ENCODE measurements around the gene PHEX.

Gene PHEX

DNA sequence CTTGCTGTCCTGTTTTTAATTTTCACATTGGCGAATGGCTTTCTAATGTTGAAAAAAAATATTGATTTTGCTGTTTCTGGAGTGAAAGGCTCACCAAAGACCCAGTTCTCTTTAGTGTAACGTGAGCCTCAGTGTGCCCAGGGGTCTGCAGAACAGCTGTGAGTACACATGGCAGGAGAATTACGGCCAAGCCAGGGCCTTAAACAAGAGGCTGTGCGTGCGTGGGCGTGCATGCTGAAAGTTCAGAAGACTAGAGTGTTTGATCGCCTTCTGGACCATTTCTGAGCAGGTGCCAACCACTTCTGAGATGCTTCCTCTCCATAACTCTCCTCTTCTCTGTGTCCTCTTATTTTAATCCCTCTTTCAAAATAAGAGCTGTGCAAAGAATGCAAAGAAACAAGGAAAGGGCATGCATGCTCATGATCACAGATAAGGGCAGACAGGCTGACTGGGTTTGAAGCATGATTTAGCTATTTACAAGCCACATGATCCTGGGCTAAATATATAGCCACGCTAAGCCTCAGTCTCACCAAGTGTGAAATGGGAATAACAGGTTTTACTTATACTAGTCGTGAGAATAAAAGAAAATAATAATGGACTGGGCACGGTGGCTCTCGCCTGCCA is 9.9 kb downstream of the PHEX start:
- no peak for DNase-seq (ENCODE audit: low spot score)

DNA sequence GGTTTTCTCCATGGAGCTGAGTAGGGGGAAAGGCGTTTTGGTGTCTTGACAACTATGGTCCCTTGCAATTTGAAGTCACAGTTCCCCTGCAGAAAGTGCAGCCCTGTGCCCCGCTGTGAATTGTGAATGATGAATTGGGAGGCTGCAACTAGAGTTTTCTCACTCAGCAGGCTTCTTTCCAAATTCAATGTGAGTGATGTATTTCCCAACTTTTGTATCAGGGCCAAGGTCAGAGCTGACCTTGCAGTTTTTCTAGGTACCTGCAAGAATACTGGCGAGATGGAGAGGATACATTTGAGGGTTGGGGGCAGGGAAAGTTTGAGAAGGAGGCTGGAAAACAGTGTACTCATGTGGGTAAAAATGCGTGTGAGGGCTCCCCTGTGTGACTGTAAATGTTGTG is 11.7 kb downstream of the PHEX start:
- DNase-seq (ENCODE audit: low spot score) = no peak

DNA sequence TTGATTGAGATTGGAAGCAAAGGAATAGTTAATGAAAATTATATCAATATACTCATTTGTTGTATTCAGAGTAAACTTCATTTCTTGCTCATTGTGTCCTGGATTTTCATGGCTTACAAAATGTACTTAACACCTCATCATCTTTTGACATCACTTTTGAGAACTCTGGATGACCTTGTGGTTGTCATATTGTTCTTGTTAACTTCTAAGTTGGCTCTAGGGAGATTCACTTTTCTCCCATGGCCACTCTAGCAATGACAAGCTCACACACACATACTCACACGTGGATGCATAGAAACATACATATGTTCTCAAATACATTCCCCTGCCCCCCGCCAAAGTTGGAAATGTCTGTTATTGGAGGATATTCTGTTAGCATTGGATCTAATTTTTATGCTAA is 15.3 kb downstream of the PHEX start:
- DNase-seq (ENCODE audit: low spot score) = no peak

DNA sequence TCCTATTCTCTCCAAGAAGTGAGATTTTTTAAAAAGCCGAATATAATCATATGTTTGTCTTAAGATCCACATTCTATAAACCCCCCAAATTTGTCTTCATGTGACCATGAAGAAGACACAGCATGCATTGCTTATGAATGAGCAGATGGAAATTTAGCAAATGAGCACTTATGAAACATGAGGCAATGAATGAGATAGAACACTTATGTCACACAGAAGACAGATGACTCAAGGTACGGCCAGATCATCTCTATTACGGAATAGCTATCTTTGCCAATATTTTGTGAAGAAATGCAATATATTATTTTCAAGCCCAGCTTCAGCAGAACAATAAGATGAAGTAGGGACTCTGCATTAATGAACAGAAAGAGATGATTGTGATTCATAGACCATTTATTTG is 21.4 kb downstream of the PHEX start:
- DNase-seq (ENCODE audit: low spot score) = no peak

DNA sequence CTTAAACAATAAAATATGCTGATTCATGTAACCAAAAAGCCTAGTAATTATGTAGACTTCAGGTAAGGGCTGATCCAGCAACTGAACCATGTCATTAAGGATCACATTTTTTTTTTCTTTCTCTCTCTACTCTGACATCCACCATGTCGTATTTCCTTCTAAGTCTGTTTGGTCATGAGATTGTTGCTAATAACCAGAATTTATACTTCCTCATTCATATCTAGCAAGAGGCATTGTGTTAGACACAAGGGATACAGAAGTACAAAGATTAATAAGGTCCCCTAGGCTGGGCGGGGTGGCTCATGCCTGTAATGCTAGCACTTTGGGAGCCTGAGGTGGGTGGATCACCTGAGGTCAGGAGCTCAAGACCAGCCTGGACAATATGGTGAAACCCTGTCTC is 24.1 kb downstream of the PHEX start:
- no peak for DNase-seq (ENCODE audit: low spot score)

DNA sequence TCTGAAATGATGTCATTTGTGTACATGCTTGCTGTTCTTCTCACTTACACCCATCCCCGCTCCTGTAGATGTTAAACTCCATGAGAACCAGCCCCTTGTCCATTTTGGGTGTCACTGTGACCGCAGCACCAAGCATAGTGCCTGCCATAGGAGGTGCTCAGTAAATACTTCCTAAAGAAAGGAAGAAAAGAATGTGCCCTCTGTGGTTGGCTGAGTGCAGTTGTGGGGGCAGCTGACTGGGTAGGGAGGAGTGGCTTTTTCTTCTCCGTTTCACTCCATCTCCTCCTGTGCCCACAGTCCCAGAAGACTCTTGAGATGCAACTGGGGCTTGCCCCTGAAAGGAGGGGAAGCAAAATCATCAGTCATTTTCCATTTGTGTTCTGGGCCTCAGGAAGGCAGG is 25.5 kb downstream of the PHEX start:
- no peak for DNase-seq (ENCODE audit: low spot score)

DNA sequence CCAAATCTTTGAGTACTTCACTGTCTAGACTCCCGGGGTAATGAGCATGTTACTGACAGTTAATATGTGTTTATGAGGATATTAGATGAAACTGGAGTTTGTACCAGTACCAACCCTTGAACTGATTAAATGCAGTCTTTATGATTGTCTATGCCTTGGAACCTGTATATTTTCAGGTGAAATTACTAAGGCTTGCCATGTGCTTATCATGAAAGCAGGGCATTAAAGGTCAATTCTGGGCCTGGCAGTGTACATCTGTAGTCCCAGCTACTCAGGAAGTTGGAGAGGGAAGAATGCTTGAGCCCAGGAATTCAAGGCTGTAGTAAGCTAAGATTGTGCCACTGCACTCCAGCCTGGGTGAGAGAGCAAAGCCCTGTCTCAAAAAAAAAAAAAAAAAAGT is 27.6 kb downstream of the PHEX start:
- DNase-seq (ENCODE audit: low spot score) = no peak

DNA sequence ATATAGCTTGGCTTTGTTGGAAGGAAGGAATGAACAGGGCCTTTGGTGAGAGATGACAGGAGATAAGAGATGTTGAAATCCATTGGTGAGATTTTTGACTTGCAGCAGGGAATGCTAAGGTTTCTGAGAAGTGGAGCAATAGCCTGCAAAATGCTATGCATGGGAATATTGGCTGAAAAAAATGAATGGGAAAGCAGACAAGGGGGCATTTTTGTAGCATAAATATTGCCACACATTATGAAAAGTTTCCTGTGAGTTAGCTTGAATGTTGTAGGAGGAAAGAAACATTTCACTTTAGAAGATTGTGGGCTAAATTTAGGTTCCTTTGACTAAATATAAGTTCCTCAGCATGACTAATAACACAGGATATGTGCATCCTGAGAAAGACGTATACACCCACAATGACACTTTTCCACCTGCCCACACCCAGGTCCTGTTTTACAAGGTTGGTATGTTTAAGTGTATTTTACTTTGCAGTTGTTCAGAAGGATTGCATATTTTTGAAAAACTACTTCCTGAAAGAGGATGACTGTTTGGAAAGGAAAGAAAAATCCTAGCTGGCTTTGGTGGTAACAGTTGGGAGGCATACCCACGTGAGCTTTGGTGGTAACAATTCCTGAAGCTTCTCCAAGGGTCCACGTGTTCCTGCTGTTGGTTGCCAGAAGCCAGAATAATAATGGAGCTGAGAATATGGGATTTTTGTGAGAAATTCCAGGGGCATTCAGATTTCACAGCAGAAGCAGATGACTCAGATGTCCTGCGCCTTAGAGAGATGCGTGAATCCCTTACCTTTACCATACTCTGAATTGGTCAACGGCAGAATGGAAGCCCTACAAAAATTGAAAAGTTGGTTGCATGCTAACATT is 28.5 kb downstream of the PHEX start:
- no peak for DNase-seq (ENCODE audit: low spot score)

DNA sequence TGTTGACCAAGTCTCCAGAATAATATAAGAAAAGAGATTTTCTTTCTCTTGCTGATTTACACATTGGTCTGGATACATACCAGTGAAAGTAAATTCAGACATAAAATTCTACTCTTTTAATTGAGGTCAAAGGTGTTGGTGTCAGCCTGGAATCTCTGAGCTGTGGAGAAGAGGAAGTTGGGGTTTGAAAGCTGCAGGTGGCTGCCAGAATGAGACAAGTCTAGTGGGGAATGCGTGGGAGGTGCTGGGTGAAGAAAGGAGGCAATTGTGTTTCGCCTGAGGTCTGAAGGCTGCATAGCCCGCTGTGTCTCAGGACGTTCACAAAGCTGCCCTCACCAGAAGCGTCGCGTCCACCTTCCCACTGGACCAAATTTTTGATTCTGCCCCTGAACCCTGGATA is 31.2 kb downstream of the PHEX start:
- peak; percentile 43 for DNase-seq (ENCODE audit: low spot score)

DNA sequence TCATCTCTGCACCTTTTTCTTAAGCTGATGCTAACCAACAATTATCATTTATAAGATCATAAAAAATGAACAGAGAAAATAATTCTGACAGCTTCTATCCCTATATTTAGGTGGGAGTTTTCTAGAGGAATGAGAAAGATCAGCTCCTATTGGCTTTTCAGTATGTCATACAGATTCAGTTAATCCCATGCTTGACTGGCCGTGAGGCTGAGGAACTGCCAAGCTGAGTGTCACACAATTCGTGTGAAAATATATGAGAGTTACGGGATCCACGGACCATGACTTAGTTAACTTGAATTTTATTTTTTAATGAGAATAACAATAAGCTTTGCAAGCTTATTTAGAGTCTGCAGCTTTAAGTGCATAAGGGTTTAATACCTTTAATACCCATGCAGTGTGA is 37.5 kb downstream of the PHEX start:
- DNase-seq (ENCODE audit: low spot score) = no peak

DNA sequence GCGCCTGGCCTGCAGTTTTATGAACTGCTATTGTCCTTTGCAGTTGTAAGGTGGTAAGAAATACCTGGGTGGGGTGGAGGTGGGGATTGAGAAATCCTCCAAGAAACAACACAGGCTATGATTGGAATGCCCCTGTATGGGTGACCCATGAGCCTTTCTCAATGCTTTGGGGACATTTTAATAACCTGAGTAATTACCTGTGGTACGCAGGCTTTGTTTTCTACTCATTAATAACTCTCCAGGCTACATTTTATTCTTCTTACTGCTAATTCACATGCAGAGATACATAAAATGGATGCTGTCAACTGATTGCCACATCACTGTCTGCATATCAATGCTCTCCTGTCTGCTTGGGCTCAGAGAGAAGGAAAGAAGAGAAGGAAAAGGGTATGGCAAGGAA is 41.8 kb downstream of the PHEX start:
- DNase-seq (ENCODE audit: low spot score) = no peak

DNA sequence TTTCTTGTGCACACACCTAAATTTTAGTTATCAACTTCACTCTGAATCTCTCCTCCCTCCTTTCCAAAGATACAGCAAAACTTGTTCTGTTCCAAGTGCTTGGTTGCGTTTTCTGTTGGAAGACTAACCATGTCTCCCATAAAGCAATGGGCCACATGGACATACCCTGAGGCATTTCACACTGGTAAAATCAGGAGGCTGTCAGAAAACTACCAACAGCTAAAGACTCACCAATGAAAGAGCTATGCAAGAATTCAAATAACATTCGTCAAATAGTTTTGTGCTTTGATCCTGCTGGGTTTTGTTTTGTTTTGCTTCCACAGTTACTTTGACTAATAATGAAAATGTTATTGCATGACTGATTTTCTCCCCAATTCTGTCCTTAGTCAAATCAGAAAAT is 46.0 kb downstream of the PHEX start:
- DNase-seq (ENCODE audit: low spot score) = no peak

DNA sequence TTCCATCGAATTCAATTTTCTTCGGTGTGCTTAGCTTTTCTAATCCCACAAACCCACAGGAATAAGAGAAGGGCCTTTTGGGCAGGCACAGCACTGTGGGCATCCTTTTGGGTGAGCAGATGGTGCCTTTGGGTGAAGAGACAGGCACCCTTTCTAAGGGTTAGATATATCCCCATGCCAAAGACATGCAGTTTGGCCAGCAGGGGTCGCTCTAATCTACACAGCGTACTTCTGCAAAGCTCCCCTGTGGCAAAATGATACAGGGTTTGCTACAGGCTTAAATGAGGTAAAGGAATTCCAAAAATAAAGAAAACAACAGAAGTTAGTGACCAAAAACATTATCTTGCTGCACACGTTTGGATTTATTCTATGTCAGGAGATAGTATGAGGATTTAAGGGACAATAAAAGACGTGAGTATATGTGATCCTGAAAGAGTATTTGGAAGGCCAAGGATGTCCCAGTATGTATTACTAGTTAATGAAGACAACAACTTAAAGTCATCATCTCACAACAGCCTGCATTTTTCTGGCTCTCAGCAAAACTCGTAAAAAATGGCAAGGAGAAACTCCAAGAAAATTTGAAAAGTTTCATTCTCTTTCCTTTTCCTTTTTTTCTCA is 49.5 kb downstream of the PHEX start:
- DNase-seq (ENCODE audit: low spot score) = peak; percentile 59

DNA sequence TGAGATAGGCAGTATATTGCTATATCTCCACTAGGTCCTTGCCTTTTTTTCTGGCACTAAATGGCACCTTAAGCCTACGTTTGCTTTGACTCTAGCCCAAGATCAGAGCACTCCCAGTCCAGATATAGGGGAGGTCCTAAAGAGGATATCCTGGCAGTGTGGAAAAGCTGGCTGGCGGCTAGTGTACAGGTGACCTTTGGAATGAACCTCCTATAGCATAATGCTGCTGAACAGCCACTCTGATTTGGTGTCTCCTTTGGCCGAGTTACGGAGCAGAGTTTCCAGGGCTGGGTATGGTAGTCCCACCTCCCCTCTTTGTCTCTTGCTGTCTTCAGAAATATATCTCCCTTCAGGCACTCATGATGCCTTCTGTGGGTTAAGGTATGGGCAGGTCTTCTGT is 53.9 kb downstream of the PHEX start:
- no peak for DNase-seq (ENCODE audit: low spot score)

DNA sequence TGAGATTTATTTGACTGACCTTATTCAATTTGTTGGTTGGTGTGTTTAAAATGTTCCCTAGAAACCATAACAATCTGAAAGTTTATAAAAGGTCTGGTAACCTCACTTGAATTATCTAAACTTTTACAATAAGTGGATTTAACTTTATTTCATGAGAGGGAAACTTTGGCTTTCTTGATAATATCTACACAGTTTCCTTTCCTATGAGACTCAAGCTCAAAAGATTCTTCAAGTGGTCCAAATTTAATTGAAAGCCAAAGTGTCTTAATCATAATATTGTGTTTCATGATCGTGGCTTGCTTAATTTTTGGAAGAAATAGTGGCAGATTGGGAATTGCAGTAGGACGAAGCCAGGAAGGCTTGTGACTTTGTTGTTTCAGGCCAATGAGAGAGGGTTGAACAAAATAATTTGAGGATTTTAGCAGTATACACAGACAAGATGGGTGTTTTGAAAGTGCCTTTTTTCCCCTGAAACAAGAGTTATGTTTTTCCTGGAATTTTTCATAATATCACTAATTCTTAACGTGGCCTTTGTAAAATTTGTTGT is 55.0 kb downstream of the PHEX start:
- no peak for DNase-seq (ENCODE audit: low spot score)

DNA sequence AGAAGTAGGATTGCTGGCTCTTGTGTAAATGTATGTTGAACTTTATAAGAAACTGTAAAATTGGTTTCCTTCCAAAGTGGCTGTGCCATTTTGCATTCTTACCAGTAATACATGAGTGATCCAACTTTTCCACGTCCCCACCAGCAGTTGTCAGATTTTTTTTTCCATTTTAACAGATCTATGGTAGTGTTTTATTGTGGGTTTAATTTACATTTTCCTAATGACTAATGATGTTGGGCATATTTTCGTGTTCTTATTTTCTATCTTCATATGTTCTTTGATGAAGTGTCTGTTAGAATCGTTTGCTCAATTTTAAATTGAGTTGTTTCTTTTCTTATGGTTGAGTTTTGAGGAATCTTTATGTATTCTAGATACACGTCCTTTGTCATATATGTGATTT is 56.2 kb downstream of the PHEX start:
- no peak for DNase-seq (ENCODE audit: low spot score)

DNA sequence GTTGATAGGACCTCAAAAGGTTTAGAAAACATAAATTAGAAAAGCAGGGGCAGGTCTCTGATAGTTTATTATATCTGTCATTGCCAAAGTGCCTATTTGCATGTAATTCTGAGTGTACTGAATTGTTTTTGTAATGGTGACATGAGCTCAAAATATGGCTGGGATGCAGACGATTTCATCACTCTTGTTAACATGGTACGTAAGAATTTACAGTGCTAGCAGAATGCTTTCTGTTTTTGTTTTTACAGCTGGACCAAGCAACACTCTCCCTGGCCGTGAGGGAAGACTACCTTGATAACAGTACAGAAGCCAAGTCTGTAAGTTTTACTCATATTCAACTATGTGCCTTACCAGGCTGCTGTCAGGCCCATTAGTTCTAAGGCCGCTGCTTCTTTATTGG is 58.1 kb downstream of the PHEX start:
- DNase-seq (ENCODE audit: low spot score) = no peak

DNA sequence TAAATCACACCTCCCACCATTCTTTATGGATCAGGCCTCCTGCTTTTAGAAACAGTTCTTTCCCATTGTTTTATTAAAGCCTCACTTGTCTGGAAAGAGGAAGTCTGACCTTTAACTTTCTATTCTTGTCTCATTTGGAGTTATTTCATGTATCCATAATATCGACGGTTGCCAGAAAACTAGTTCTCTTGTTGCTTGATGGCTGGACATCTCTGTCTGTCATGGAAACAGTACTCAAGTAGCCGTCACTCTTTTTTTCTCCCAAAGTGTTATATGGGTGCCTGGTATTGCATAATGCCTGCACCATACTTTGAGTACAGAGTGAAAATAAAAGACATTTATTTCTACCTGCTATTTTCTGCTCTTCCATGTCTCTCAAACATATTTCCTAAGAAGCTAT is 61.4 kb downstream of the PHEX start:
- DNase-seq (ENCODE audit: low spot score) = no peak

DNA sequence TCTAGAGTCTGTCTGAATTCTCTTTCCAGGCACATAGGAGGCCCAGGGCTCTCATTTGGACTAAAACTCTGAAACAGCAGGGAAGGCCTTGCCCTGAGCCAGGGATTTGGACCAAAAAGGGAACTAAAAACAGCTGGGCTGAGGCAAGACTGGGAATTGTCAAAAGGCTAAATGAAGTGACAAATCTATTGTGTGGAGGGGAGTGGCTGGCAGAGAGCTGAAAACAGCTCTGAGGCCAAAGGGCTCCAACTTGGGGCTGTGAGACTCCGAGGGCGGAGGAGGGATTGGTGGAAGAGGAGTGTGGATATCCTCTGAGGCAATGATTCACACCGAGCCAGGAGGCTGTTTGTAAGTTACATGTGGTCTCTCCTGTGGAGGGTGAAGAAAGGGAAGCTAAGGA is 63.2 kb downstream of the PHEX start:
- no peak for DNase-seq (ENCODE audit: low spot score)

DNA sequence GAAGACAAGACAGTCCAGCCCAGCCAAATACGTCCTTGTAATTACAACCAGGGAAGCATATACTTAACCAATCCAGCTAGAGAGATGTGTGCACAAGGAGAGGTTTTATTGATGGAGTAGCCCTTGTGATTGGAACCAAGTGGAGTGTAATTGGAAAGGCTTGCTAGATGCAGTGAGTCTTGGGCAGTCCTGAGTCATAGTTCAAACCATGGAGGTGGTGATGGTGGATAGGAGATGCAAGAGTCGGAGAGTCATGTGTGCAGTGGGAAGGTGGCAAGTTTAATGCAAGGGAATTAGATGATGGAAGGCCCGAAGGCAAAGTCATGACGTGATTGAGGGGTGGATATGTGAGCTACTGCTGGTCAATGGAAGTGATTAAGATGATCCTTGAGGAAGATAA is 63.7 kb downstream of the PHEX start:
- DNase-seq (ENCODE audit: low spot score) = no peak

DNA sequence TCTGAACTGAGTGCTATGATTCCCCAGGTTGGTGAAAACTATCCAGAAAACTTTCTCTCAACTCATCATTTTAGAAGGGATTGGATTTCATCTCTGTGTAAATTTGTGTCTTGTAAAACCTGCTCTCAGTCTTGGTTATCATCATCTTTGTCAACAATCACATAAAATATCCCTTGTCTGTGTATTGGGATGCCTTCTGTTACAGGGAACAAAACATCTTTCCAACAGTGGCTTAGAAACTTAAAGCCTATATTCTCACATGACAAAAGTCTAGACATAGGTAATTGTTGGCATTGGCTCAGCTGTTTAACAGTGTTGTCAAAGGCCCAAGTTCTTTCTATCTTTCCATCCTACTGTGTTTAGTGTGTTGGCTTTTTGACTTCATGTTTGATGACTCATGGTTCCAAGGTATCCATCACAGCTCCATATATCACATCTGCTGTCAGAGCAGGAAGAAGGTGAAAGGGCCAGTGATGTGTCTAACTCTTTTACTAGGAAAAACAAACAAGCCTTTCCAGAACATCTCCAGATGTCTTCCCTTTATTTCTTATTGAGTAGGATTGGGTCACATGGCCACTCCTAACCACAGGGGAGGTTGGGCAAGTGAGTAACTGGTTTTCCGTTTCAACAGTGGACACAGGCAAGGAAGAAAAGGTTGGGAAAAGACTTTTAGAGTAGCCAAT is 65.0 kb downstream of the PHEX start:
- DNase-seq (ENCODE audit: low spot score) = no peak

DNA sequence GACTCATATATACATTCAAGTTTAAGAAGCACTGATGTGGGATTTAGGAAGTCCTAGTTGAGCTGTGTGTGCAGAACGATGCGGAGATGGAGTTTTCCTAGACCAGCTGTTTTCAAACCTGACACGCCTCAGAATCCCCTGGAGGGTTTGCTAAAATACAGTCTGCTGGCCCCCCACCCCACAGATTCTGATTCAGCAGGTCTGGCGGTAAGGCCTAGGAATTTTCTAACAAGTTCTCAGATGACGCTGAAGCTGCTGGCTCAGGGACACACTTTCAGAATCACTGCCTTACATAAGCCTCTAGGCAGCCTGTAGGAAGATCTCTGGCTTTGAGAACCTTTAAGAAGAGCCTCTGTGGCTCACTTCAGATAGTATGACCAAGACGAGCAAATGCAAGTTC is 73.1 kb downstream of the PHEX start:
- no peak for DNase-seq (ENCODE audit: low spot score)

DNA sequence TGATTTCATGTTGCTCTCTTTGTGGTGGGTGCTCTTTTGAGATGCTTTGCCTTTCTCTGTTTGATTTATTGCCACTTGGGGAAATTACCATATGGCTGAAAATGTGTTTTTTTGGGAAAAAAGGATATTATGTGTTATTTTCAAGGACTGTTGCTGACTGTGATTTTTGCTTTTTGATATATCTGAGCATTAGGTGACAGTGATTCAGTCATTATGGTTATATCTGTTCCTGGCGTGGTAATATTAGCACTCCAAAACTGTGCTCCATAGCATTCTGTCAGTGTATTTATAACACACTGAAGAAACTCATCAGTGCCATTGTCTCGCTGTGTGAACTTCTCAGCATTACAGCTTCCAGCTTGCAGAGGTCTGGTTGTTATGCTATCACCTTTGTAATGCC is 73.8 kb downstream of the PHEX start:
- no peak for DNase-seq (ENCODE audit: low spot score)
